ENCODE results near the gene TMEM232. TPM values are rescaled to one million over a fixed set of nuclear protein-coding genes. Genes with fewer than 3 reads are reported as not detected.

The TMEM232 gene
- total RNA-seq, 1 experiment from 2014 or later = 1.6 TPM

GRCh38 chr5:110630350-110630749 lies 96.1 kb downstream of the TMEM232 start:
- no peak overlapping the region for H3T11ph ChIP-seq (ENCODE audit: low read length)
- H3K79me2 ChIP-seq (ENCODE audit: insufficient read depth, low read length) = no peaks in the 10 kb centered on the region
- H3K4me3 Mint-ChIP-seq = no peak overlapping the region
- no peak overlapping the region for H3K27ac ChIP-seq (ENCODE audit: insufficient read length, low read depth, low read length)
- H3K9ac ChIP-seq (ENCODE audit: extremely low read depth, insufficient read length, low read length) = no peak overlapping the region
- no peak overlapping the region for H3K4ac ChIP-seq (ENCODE audit: low read depth, low read length)
- no peak overlapping the region for H2BK20ac ChIP-seq (ENCODE audit: low read depth, low read length, poor library complexity, severe bottlenecking)
- no peak overlapping the region for H2AK5ac ChIP-seq (ENCODE audit: insufficient read length, low read length)
- H3K23ac ChIP-seq (ENCODE audit: insufficient read length, low read depth, low read length) = no peak overlapping the region
- no peaks in the 10 kb centered on the region for H3K4me1 ChIP-seq (ENCODE audit: insufficient read depth, low read length)
- no peak overlapping the region for H2BK5ac ChIP-seq (ENCODE audit: insufficient read length, low read length)
- H3K14ac ChIP-seq (ENCODE audit: insufficient read depth, low read length) = no peak overlapping the region
- no peak for DNase-seq
- TF ChIP-seq CTCF (conservative IDR thresholded peaks at IDR 0.05) = no peak
- no peaks in the 10 kb centered on the region for H3K27me3 ChIP-seq (ENCODE audit: insufficient read depth, low read length)
- no peak overlapping the region for H4K91ac ChIP-seq (ENCODE audit: insufficient read length, low read depth, low read length)
- H4K8ac ChIP-seq (replicated peaks; ENCODE audit: insufficient read length, low read depth, low read length) = no peak overlapping the region
- no peak overlapping the region for H2BK15ac ChIP-seq (ENCODE audit: low read depth, low read length)
- WGBS (ENCODE audit: extremely low coverage, insufficient read length, low lambda C conversion rate) = no CpG with 5 or more reads among the region's 4 CpGs
- no peak overlapping the region for H3K4me2 ChIP-seq (ENCODE audit: insufficient read depth, insufficient read length, low read length)
- no peak overlapping the region for H3K56ac ChIP-seq (ENCODE audit: insufficient read length, low read depth, low read length)
- H3K18ac ChIP-seq (ENCODE audit: insufficient read length, low read depth, low read length) = no peak overlapping the region
- no peaks in the 10 kb centered on the region for H3K9me3 ChIP-seq (ENCODE audit: control insufficient read depth, low read depth, low read length)
- no peaks in the 10 kb centered on the region for H3K4me1 Mint-ChIP-seq
- no peaks in the 10 kb centered on the region for H3K79me1 ChIP-seq (ENCODE audit: insufficient read depth, low read depth, low read length, poor library complexity, severe bottlenecking)
- H2AFZ ChIP-seq (ENCODE audit: low read length) = no peak overlapping the region
- H4K20me1 ChIP-seq (ENCODE audit: control insufficient read depth, insufficient read depth, insufficient read length) = no peaks in the 10 kb centered on the region
- no peaks in the 10 kb centered on the region for H3K23me2 ChIP-seq (ENCODE audit: insufficient read length, low read depth, low read length, poor library complexity, severe bottlenecking)
- no peaks in the 10 kb centered on the region for H3K36me3 Mint-ChIP-seq (ENCODE audit: insufficient read depth in 1 of 3, low read depth in 3 of 3)
- no peak overlapping the region for H3K27ac Mint-ChIP-seq
- no peak overlapping the region for H4K5ac ChIP-seq (ENCODE audit: insufficient read length, low read depth, low read length)
- H2BK120ac ChIP-seq (ENCODE audit: low read depth, low read length, poor library complexity, severe bottlenecking) = no peak overlapping the region
- H3K27me3 Mint-ChIP-seq (ENCODE audit: low read depth) = no peaks in the 10 kb centered on the region
- H2BK12ac ChIP-seq (ENCODE audit: insufficient read length, low read depth, low read length) = no peak overlapping the region
- H3K9me3 Mint-ChIP-seq = no peaks in the 10 kb centered on the region

Measured in H9 (cell line).